Astrocyte (in vitro differentiated cells and primary cell): Measurements from ENCODE around the gene CLN5.

ENCODE experiments used
- EZH2 ChIP-seq: IDR thresholded peaks from 2 replicates; pipeline ENCODE4 v1.6.1; 2012; ENCODE audit warnings: mild to moderate bottlenecking, low read length, inconsistent platforms; ENCODE audit not compliant: insufficient read depth
- TF ChIP-seq, protein P1 (sequence below): IDR thresholded peaks from 2 replicates; pipeline ENCODE4 v1.5.1; 2011; ENCODE audit warnings: low read depth, mild to moderate bottlenecking, inconsistent platforms, low read length, moderate library complexity; ENCODE audit not compliant: insufficient read depth

DNA sequence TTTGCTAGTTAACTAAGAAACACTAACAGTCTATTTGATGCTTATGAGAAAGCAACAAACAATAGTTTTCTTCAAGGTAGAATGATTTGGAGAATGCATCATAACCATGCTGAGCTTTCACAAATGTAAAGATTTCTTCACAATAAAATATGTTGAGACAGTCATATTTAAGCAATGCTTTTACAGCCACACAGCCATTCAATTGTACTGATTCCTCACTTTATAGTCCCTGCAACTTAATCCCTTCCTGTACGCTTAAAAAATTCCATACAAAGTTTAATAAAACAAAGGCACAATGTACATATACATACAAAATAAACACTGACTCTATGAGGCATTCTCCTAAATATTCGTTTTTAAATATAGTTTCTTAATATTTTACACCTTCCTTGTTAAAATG lies 48.2 kb upstream of the CLN5 start:
- TF ChIP-seq EZH2 = no peak
- TF ChIP-seq, protein P1, sequence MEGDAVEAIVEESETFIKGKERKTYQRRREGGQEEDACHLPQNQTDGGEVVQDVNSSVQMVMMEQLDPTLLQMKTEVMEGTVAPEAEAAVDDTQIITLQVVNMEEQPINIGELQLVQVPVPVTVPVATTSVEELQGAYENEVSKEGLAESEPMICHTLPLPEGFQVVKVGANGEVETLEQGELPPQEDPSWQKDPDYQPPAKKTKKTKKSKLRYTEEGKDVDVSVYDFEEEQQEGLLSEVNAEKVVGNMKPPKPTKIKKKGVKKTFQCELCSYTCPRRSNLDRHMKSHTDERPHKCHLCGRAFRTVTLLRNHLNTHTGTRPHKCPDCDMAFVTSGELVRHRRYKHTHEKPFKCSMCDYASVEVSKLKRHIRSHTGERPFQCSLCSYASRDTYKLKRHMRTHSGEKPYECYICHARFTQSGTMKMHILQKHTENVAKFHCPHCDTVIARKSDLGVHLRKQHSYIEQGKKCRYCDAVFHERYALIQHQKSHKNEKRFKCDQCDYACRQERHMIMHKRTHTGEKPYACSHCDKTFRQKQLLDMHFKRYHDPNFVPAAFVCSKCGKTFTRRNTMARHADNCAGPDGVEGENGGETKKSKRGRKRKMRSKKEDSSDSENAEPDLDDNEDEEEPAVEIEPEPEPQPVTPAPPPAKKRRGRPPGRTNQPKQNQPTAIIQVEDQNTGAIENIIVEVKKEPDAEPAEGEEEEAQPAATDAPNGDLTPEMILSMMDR = no peak
